AG09309 (cell line): ENCODE data around the gene SNRNP35.
"Not testable (repeated sequence)": the region's sequence is repeated elsewhere in the genome, so short reads cannot be mapped to it uniquely, and the experiment has no call there.

Experiments
- DNase-seq: peaks from one replicate; pipeline ENCODE4 v3.0.0-alpha.2; 2010; ENCODE audit warnings: low read depth
- H3K4me3 ChIP-seq: 2 replicates; pipeline ENCODE4 v1.5.1; 2011; ENCODE audit warnings: mild to moderate bottlenecking, low read depth, low read length, moderate library complexity; ENCODE audit not compliant: control insufficient read depth
- TF ChIP-seq, protein P1 (sequence below): IDR thresholded peaks from 2 replicates; pipeline ENCODE4 v1.5.1; 2011; ENCODE audit warnings: mild to moderate bottlenecking, low read depth, low read length, inconsistent platforms; ENCODE audit not compliant: insufficient read depth, control insufficient read depth; ENCODE audit errors: missing control alignments

The SNRNP35 gene

DNA sequence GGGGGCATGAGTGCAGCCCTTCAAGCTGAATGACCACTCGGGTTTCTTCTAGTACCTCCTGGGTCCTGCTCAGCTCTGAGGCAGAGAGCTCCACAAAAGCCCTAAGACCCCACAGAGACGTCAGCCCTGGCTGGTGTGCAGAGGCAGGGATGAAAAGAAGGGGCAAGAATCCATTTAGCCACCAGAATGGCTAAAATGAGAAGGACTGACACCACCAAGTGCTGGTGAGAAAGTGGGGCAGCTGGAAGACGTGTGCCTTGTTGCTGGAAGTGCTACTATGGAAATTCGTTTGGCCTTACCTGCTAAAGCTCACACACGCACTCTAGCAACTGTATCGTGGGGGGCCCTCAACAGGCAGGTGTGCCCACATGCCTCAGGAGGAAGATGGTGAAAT lies 48.9 kb downstream of the SNRNP35 start:
- no peak for DNase-seq
- TF ChIP-seq, protein P1, sequence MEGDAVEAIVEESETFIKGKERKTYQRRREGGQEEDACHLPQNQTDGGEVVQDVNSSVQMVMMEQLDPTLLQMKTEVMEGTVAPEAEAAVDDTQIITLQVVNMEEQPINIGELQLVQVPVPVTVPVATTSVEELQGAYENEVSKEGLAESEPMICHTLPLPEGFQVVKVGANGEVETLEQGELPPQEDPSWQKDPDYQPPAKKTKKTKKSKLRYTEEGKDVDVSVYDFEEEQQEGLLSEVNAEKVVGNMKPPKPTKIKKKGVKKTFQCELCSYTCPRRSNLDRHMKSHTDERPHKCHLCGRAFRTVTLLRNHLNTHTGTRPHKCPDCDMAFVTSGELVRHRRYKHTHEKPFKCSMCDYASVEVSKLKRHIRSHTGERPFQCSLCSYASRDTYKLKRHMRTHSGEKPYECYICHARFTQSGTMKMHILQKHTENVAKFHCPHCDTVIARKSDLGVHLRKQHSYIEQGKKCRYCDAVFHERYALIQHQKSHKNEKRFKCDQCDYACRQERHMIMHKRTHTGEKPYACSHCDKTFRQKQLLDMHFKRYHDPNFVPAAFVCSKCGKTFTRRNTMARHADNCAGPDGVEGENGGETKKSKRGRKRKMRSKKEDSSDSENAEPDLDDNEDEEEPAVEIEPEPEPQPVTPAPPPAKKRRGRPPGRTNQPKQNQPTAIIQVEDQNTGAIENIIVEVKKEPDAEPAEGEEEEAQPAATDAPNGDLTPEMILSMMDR = no peak
- H3K4me3 ChIP-seq = no peak overlapping the region

DNA sequence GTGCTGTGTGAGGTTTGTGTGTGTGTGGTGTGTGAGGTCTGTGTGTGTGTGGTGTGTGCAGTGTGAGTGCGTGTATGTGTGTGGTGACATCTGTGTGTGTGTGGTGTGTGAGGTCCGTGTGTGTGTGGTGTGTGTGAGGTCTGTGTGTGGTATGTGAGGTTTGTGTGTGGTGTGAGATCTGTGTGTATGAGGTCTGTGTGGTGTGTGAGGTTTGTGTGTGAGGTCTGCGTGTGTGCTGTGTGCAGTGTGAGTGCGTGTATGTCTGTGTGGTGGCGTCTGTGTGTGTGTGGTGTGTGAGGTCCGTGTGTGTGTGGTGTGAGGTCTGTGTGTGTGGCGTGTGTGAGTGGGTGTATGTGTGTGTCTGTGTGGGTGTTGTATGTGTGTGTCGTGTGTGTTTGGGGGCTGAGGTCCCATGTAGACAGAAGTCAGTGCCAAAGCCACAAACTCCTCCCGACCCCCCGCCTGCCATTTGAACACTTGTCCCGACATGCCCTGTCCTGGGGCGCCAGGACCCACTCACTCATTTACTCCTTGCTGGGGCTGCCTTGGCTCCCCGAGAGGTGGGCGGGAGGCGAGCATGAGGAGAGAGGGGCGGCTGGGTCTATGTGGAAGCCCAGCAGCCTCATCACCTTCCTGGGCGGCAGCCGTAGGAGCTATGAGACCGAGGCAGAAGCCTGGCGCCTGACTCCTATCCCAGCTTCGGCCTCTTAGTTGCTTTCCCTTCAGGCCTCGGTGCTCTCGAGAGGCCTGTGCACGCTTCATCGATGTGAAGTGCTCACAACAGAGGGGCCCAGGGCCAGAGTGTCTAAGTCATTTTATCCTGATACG lies 55.1 kb downstream of the SNRNP35 start:
- no peak for DNase-seq
- no peak overlapping the region for H3K4me3 ChIP-seq
- TF ChIP-seq, protein P1 = no peak

DNA sequence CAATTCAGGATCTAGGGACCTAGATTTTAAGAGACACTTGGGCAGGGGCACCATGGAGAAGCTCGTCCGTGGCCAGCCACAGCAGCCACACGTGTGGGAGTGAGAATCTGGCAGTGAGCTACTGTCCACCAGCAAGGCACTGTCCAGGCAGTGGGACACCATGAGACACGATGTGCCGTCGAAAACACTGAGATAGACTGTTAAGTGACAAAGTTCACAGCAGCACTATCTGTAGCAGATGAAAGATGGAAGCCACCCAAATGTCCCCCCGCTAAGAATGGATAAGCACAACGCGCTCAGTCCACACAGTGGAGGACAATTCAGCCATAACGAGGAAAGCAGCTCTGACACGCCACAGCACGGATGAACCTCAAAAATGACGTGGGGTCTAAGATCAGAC lies 55.9 kb downstream of the SNRNP35 start:
- TF ChIP-seq, protein P1 = no peak
- no peak overlapping the region for H3K4me3 ChIP-seq
- DNase-seq = no peak

DNA sequence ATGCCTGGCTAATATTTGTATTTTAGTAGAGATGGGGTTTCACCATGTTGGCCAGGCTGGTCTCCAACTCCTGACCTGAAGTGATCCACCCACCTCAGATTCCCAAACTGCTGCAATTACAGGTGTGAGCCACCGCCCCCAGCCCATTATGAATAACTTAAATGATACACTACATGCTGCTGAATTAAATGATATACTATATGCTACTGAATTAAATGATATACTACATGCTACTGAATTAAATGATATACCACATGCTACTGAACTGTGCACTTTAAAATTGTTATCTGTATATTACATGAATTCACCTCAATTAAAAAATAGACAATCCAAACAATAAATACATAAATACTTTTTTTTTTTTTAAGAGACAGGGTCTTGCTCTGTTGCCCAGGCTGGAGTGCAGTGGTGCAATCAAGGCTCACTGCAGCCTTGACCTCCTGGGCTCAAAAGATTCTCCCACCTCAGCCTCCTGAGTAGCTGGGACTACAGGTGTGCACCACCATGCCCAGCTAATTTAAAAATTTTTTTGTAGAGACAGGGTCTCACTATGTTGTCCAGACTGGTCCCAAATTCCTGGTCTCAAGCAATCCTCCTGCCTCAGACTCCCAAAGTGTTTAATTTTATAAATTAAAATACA lies 56.8 kb downstream of the SNRNP35 start:
- DNase-seq, H3K4me3 ChIP-seq: not testable (repeated sequence)

DNA sequence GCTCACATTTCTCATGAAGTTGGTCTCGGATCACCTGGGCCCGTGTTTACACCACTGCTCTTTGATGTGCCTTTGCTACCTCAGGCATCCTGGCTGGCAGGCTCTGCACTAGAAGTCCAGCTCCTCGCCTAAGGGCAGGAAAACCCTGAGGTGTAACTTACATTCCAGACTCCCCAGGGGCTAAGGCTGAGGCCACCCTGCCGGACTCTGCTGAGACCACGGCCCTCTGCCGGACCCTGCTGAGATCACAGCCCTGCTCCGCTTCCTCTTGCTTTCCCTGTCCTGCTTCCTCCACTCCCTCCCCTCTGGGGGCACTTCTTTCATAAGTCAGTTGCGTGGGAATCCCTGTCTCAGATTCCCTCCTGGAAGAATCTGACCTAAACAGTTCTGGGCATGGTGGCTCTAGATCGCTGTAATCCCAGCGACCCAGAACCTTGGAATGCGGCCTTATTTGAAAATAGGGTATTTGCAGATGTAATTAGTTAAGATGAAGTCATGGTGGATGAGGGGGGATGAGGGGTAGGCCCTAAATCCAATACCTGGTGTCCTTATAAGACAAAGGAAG lies 58.4 kb downstream of the SNRNP35 start:
- DNase-seq = no peak
- no peak overlapping the region for H3K4me3 ChIP-seq
- TF ChIP-seq, protein P1 = no peak
